ENCODE results near the gene GNA14.
"Not testable (repeated sequence)": the region's sequence is repeated elsewhere in the genome, so short reads cannot be mapped to it uniquely, and the experiment has no call there.

GNA14 gene

DNA sequence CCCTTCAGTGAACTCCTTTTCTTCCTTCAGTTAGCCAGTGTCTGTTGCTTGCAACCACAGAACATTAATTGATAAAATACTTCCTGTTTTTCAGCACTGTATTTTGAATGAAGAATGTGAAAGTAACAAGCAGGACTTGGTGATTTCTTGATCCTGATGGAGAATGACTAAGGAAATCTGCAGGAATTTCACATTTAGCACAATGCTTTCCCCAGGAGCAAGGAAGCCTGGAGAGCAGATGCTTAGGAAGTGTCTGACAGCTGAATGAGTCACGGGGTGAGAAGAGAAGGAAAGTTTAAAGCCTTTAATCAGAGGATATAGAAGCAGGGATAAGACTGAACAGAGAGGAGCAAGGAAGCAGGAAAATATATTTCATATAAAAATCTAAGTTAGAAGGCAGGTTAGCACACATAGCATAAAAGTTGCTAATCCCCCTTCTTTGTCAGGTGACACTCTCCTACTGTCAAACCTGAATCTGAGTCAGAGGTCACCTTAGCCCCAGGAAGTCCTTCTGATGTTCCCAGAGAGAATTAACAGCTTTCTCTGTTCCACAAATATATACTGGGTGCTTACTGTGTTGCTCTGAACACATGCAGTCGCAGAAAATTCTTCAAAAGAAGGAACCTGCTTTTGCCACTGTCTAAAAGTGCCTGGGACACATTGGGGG is 59.7 kb downstream of the GNA14 start:
- DNase-seq (ENCODE audit: low read depth) = peak; percentile 73

DNA sequence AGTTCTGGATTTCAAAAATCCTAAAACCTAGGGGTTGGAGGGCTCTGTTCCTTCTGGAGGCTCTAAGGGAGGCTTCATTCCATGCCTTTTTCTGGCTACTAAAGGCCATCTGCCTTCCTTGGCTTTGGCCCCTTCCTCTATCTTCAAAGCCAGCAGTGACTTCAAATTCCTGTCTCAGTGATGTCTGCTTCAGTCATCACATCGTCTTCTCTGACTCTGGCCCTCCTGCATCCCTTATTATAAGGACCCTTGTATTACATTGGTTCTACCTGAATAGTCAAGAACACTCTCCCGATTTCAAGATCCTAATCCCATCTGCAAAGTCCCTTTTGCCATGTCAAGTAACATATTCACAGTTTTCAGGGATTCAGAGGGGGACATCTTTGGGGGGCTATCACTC is 60.3 kb downstream of the GNA14 start:
- DNase-seq (ENCODE audit: low read depth) = no peak

DNA sequence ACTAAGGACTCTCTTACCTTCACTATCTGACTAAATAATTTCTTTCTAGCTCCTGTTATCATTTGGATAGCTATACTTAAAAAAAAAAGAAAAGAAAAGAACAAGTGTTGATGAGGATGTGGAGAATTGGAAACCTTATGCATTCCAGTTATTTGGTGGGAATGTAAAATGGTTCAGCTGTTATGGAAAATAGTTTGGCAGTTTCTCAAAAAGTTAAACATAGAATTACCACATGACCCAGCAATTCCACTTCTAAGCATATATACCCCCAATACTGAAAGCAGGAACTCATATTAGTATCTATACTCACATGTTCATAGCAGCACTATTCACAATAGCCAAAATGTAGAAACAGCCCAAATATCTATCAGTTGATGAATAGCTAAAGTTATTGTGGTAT is 61.1 kb downstream of the GNA14 start:
- no peak for DNase-seq (ENCODE audit: low read depth)

DNA sequence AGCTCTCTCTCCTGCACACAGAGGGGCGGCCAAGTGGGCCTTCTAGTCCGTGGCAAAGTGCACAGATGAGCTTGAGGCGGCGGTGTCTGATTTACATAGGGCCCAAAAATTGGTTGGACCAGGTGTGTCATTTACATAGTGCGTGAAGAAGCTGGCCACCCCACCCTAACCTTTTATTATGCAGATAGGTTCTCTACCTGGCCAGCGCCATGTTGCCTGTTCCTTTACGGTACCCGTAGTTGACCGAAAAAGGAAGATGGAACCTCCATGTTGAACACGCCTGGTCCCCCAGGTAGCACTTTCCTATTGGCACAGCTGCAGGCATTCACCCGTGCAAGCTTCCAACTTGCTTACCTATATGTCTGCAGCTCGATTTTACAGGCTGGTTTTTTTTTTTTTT is 61.5 kb downstream of the GNA14 start:
- DNase-seq (ENCODE audit: low read depth) = no peak

DNA sequence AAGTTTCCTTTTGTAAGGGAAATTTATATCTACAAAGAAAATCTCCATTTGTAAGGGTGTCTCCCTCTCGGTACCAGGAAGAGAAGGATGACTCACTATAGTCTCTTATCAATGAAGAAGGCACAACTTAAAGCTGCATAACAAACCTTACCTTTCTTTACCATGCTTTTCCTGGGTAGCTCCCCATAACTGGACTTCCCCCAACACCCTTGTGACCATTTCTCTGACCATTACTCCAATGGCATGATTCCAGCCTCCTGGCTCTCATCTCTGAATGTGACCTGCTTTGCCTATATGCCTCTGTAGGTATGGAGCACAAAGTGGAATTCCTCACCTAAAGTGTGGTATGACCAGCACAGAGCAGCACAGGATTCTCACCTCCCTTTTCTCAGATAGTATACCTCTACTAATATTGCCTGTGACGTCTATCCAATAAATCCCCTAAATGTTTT is 62.8 kb downstream of the GNA14 start:
- no peak for DNase-seq (ENCODE audit: low read depth)

DNA sequence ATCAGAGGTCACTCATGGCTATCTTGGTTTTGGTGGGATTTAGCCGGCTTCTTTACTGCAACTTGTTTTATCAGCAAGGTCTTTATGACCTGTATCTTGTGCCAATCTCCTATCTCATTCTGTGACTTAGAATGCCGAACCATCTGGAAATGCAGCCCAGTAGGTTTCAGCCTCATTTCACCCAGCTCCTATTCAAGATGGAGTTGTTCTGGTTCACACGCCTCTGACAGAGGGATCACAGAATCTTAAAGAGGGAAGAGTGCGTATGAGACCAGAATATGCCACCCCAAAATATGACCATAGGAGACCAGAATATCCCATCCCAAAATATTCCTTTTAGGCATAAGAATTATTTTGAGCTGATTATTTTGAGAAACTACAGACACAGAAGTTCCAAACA is 63.2 kb downstream of the GNA14 start:
- not testable (repeated sequence) for DNase-seq (ENCODE audit: low read depth)

DNA sequence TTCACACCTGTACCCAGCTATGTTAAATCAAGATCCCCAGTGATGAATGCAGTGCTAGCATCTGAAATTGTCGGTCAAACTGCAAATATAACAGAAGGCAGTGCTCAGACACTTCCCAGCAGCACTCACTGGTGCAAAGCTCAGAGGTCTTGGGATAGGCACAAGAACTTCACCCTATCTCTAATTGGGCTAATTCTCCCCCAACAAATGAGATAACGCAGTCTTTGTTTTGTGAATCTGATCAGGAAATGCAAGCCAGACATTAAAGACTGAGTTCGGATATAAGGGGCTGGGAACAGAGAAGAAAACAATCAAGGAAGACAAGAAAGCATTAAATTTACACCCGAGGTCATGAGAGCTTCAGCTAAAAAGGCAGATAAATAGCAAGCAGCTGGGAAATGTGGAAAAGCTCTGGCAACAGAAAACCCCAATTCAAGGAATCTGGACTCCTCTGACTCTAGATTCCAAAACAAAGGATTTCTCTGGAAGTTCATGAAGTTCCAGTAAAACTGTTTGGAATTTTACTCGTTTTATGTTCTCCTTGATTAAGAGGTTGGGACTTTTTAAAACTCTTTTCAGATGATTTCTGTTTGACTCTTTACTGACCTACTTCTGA is 65.1 kb downstream of the GNA14 start:
- no peak for DNase-seq (ENCODE audit: low read depth)

DNA sequence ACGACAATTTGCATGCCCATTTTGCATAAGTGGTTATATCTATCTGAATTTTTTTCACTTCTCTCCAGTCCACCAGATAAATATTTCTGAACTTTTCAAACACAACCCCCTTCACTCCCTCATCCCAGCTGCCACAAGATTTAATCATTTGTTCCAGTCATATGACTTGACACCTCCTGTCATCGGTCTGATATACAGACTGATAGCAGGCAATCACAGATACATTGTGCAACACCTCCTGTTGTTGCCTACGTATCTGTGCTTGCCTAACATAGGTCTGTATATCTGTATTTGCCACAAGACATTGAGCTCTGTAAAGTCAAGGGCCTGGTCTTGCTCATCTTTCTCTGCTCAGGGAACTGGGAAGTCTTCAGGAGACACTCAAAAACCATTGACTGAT is 65.6 kb downstream of the GNA14 start:
- DNase-seq (ENCODE audit: low read depth) = no peak

DNA sequence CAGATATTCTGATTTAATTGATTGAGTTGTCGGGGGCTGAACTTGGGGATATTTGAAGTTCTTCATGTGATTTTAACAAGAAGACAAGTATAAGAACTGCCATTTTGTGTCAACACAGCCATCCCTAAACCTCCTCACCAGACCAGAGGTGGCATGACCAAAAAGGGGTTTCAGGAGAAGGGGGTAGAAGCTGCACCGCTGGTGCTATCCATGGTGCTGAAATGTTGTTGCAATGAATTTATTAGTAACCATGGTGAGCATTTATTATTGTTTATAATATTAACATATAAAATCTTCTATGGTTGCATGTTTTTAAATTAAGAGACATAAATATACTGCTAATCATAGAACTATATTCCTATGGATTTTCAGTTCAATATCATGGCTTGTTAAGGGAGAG is 72.3 kb downstream of the GNA14 start:
- no peak for DNase-seq (ENCODE audit: low read depth)

DNA sequence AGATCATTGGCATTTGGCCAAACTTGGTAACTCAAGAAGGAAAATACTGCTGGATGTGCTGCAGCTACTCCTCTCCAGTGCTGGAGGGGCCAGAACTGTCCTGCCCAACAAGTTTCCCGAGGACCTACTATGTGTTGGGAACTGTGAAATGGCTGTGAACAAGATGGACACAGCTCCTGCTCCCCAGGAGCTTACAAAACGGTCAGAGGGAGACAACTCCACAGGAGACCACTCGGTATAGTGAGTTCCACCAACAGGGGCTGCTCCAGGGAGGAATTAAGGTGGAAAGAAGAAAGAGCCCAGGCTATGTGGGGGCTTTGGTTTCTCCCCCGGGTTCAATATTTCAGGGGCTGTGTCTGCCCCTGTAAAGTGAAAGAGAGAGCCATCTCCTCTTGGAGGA is 78.8 kb downstream of the GNA14 start:
- DNase-seq (ENCODE audit: low read depth) = no peak

DNA sequence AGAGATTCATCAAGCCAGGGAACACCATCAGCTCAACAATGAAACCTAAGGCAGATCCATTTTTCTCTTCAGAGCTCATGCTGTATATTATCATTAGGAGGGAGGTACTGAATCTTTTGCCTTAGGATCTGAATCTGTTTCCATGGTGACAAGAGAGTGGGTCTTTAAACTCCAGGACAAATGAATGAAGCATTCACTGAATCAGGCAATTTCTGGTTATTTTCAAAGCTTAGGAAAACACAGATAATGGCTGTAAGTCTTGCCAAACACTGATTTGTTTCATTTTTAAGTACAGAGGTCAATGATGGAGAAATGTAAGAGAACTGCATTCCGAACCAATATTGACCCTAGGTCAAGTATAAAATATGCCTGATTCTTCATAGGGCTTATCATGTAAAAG is 84.9 kb downstream of the GNA14 start:
- no peak for DNase-seq (ENCODE audit: low read depth)

DNA sequence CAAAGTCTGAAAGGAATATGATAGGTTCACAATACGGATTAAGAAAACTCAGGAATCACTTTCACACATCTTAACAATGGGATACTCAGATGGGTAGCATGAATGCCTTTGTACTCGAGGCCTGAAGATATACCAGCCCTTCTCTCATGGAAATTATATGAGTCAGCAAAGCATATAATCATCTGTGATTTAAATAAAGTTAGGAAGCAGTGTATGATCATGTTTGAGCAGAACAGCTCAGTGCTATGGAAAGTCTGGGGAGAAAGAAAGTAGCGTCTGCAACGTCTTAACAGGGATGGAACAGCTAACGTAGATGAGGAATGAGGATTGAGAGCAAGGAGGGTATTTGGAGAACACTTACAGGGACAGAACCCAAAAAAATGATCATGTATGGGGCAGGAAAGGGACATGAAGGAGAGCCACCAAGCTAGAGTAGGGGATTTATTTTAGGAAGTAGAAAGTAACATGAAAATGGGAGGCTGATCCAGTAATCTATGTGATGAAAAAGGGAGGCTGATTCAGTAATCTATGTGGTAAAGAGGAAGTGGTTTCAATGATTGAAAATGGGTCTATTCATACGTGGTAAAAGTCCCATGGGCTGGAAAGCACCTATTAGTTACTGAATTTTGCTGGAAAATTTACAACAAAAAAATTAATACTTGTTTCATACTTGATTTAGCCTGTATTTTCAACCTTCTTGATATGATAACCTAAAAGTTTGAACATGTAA is 85.9 kb downstream of the GNA14 start:
- DNase-seq (ENCODE audit: low read depth) = no peak

DNA sequence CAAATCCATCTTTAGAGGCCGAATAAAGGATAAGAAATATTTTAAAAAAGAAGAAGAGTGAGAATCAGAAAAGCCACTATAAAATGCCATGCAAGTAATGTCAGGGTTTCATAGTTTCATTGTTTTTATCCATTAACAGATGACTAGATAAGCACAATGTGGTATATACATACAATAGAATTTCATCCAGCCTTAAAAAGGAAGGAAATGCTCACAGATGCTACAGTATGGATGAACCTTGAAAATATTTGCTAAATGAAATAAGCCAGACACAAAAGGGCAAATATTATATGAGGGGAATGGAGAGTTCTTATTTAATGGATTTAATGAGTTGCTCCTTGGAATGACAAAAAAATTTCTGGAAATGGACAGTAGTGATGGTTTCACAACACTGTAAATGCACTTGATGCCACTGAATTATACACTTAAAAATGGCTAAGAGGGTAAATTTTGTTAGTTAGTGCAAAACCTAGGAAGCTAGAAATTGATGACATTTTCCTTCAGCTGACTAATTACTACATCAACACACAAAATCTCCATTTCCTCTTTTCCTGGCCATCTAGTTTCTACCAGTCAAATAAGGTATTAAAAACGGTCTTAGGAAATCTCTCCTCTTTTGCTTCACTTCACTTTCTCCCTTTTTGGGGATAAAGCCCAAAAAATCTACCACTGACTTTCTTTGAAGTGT is 86.6 kb downstream of the GNA14 start:
- no peak for DNase-seq (ENCODE audit: low read depth)

DNA sequence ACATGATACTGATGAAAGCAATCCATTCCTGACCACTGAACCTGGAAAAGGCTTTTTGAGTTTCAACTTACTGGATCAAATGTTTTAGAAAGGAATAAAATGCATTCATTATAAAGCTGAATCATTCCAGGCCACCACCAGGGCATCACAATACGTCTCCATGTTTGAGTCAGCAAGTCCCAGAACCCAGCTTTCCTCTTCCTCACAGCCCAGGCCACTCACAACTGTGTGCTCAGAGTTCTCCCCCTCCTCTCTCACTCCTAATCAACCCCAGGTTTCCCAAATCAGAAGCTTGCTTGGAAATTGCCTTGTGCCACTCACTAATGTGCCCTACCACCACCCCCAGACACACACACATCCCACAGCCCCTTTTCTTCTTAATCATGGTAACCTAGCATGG is 91.7 kb downstream of the GNA14 start:
- no peak for DNase-seq (ENCODE audit: low read depth)

DNA sequence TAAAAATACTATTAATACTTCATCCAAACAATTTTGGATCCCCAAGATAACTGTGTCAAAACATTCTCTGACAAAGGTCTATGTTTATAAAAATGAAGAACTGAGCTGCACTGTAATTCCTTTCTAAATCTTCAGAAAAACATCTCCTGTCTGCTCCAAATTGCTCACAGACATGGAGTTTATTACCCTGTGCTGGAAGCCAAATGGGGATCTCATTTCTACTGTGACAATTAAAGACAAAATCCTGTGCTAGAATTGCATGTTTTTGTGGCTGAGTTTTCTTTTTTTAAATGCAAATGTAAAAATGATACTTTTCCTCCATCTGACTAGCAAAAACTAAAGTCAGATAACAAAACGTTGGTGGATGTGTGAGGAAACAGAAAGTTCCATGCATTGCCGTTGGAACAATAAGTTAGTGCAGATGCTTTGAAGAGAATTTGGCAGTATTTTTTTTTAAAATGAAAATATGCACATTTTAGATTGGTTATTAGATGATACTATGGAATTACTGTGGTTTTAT is 93.5 kb downstream of the GNA14 start:
- DNase-seq (ENCODE audit: low read depth) = no peak

DNA sequence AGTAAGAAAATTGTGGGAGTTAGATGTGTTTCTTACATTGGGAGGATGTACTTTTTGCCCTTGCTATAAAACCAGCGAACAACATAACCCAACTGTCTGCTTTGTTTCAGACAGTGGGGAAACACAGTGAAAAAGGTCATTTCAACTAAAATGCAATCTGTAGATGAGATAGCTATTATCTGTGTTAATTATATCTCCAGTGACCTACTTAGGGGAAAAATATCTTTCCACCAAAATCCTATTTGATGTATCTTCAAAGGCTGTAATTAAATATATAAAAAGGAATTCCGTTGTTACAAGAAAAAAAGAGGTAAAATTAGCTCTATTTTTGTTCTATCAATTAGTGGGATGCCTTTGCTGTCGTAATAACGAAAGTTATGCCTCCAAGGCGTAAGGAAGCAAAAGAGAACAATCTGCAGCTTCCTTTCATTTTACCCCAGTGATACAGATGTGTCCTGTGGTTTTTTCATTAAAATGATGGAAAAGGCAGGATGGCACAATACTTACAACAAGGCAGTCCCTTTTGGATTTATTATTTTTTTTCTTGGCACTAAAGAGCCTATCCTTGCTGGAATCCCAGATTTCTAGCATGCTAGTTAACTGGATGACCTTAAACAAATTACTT is 100.9 kb downstream of the GNA14 start:
- no peak for DNase-seq (ENCODE audit: low read depth)

DNA sequence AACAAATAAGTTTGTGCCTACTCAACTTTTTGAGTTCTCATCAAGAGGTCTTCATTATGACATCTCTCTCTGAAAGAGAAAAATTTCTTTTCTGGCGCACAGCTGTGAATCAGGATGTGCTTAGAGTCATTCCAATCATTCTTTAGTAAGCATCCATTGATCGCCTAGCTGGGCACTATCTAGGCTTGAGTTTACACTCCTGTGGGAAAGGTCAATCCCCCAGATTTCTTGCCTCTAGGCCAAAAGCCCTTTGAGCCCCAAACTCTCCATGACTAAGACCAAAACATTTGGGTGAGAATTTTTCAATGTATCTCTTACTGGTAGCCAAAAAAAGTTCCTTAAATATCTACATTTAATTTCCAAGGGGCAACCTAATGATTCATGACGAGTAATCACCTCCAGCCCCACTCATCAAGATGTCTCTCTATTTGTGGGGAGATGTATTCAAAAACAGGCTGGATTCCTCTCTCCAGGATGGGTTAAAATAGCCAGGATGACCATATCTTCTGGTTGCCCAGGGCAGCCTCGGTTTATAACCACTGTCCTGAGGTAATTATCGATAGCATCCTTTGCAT is 101.7 kb downstream of the GNA14 start:
- DNase-seq (ENCODE audit: low read depth) = peak; percentile 13

DNA sequence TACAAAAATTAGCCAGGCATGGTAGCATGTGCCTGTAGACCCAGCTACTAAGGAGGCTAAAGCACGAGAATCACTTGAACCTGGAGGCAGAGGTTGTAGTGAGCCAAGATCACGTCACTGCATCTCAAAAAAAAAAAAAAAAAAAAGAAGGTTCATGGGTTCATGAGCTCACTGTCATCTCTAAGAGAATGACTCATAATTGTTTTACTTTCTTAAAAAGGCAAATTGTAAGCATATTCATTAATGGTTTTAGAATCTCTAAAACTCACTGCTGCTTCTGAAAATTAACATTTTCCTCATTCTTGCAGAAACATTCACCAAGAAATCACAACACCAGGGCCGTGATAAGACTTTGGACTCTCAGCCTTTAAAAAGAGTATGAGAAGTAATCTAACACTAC is 103.6 kb downstream of the GNA14 start:
- DNase-seq (ENCODE audit: low read depth) = peak; percentile 6

DNA sequence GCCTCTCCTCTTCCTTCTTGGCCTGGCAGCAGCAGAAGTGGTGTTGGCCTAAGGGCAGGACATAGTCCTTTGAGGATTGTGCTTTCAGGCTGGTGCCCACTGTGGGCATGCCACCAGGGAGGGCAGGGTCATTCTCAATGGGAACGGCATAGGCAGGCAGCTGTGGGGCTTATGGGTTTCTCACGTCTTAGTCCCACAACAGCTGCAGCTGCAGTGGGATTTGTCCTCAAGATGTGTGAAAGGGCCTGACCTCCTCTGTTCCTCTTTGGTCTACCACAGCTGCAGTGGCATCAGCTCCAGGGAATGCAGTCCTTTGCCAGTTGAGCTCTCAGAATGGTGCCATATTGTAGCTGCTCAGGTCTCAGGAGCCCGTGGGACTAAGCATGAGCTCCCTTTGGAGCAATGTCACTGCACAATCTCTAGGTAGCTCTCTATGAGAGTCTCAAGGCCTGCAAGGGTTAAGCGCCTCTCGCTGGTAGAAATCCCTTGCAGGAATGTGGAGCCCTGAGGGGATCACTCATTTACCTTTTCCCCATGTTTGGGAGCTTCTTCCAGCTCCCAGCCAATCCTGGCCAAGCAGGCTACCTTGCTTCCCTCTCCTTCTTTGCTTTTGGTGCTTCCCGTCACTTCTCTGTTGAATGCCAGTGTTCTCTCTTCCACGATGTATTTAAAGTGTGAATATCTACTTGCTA is 104.8 kb downstream of the GNA14 start:
- DNase-seq (ENCODE audit: low read depth) = no peak

DNA sequence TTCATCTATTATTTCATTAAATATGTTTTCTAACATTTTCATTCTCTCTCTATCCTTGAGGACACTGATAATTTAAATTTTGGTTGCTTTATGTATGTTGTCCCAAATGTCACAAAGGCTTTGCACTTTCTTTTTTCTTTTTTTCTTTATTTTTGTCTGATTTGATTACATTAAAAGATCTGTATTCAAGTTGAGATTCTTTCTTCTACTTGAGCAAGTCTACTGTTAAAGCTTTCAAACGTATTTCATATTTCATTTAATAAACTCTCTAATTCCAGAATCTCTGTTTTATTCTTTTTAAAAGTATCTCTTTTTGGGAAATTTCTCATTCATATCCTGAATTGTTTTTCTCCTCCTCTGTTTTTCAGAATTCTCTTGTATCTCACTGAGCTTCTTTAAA is 106.5 kb downstream of the GNA14 start:
- DNase-seq (ENCODE audit: low read depth) = no peak

DNA sequence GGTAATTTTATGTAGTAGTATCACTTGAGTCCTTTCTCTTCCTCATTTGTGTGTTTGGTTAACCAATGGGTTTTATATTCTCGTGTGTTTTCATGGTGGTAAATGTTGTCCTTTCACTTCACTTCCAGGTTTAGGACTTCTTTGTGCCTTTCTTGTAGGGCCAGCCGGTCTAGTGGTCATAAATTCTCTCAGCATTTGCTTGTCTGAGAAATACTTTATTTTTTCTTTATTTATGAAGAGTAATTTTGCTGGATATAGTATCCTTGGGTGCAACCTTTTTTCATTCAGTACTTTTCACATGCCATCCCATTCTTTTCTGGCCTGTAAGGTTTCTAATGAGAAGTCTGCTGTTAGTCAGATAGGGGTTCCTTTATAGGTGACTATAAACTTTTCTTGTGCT is 107.1 kb downstream of the GNA14 start:
- no peak for DNase-seq (ENCODE audit: low read depth)

All from non-pigmented ciliary epithelial cell (primary cell).